NT2/D1 (cell line): ENCODE results near the gene GORASP1.

ENCODE experiments used
- DNase-seq: peaks from one replicate; pipeline ENCODE4 v3.0.0-alpha.2; 2011; ENCODE audit warnings: low read depth, low spot score
- H3K27me3 ChIP-seq: 2 replicates; pipeline ENCODE4 v1.6.0; 2011; ENCODE audit warnings: mild to moderate bottlenecking; ENCODE audit not compliant: insufficient read length, insufficient read depth
- H3K36me3 ChIP-seq: 2 replicates; pipeline ENCODE4 v1.6.1; 2011; ENCODE audit warnings: mild to moderate bottlenecking, low read length, mixed read lengths; ENCODE audit not compliant: insufficient read depth, insufficient read length
- H3K4me1 ChIP-seq: 2 replicates; pipeline ENCODE4 v1.5.1; 2011; ENCODE audit not compliant: insufficient read depth, insufficient read length
- H3K4me3 ChIP-seq: 2 replicates; pipeline ENCODE4 v1.5.1; 2011; ENCODE audit warnings: low read depth; ENCODE audit not compliant: insufficient read length
- H3K9ac ChIP-seq: 2 replicates; pipeline ENCODE4 v1.6.0; 2011; ENCODE audit warnings: low read depth; ENCODE audit not compliant: insufficient read length
- H3K9me3 ChIP-seq: 2 replicates; pipeline ENCODE4 v1.5.1; 2011; ENCODE audit warnings: mild to moderate bottlenecking, low read length; ENCODE audit not compliant: insufficient read depth
- SUZ12 ChIP-seq: IDR thresholded peaks from 2 replicates; pipeline ENCODE4 v1.6.1; 2011; ENCODE audit not compliant: insufficient read length, insufficient read depth; ENCODE audit errors: extremely low read depth
- YY1 ChIP-seq: IDR thresholded peaks from 2 replicates; pipeline ENCODE4 v1.6.1; 2011; ENCODE audit not compliant: insufficient read length, insufficient read depth
- ZNF274 ChIP-seq: IDR thresholded peaks from 2 replicates; pipeline ENCODE4 v1.6.1; 2011; ENCODE audit warnings: mild to moderate bottlenecking, low read depth, low read length

Gene GORASP1

DNA sequence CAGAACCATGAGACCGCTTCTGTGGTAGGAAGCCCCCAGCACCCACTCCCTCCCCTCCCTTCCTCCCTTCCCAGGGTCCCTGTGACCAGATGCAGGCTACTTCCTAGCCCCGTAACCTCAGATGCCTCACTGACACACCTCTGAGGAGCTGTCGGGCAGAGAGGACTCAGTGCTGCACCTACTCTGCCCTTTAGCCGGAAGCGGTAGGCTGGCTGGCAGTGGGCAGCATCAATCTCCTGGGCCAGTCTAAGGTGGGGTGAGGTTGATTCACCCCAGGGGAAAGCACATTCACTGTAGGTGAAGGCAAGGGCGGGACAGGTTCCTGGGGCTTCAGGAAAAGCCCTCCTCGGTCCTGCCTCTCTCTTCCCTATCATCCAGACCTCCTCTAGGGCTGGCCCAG, 26.9 kb upstream of the GORASP1 start:
- Histone ChIP-seq H3K36me3 (peaks cover under 1% of the 10 kb centered on the region), H3K9me3 (no peaks in the 10 kb centered on the region), H3K9ac (no peak overlapping the region), H3K27me3 (no peaks in the 10 kb centered on the region), H3K4me3 (no peak overlapping the region), H3K4me1 (no peaks in the 10 kb centered on the region)
- TF ChIP-seq YY1 = no peak
- no peak for TF ChIP-seq ZNF274
- no peak for TF ChIP-seq SUZ12
- DNase-seq = no peak

DNA sequence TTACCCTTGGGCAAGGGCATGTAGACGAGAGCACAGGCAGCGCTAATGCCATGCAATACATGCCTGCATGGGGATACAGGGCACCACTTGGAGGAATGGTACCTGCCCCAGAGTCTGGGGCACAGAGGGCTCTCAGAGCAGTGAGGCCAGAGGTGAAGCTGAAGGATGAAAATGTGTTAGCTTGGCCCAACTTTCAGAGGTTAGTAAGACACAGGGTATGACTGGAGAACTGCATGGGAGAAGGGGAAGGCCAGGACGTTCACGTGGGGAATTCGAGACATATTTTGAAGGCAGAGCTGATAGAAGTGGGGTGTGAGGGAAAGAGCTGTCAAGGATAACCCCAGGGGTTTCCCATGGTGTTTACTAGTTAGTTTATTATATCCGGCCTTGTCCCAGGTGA, 26.4 kb upstream of the GORASP1 start:
- Histone ChIP-seq H3K27me3 (no peaks in the 10 kb centered on the region), H3K9me3 (no peaks in the 10 kb centered on the region), H3K4me1 (no peaks in the 10 kb centered on the region), H3K36me3 (no peaks in the 10 kb centered on the region), H3K9ac (no peak overlapping the region), H3K4me3 (no peak overlapping the region)
- no peak for TF ChIP-seq SUZ12
- DNase-seq = no peak

DNA sequence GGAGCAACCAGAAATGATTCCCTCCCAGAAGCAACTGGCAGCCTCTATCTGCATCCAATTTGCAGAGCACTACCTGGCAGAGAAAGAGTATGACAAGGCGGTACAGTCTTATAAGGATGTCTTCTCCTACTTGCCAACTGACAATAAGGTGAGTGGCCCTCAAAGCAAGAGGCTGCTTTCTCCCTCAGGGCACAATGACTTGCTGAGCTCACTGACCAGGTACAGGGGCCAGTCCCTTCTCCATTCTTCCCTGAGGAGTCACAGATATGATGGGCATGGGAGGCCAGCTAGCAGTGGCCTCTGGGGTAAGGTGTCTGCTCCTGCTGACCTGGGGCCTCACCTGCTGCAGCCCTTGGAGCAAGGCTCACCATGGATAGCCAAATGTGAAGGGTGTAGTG, 25.7 kb upstream of the GORASP1 start:
- Histone ChIP-seq H3K27me3 (no peaks in the 10 kb centered on the region), H3K9me3 (no peaks in the 10 kb centered on the region), H3K9ac (no peak overlapping the region), H3K4me1 (no peaks in the 10 kb centered on the region), H3K36me3 (no peaks in the 10 kb centered on the region), H3K4me3 (no peak overlapping the region)
- DNase-seq = no peak
- TF ChIP-seq ZNF274 = no peak
- TF ChIP-seq YY1 = no peak
- no peak for TF ChIP-seq SUZ12

DNA sequence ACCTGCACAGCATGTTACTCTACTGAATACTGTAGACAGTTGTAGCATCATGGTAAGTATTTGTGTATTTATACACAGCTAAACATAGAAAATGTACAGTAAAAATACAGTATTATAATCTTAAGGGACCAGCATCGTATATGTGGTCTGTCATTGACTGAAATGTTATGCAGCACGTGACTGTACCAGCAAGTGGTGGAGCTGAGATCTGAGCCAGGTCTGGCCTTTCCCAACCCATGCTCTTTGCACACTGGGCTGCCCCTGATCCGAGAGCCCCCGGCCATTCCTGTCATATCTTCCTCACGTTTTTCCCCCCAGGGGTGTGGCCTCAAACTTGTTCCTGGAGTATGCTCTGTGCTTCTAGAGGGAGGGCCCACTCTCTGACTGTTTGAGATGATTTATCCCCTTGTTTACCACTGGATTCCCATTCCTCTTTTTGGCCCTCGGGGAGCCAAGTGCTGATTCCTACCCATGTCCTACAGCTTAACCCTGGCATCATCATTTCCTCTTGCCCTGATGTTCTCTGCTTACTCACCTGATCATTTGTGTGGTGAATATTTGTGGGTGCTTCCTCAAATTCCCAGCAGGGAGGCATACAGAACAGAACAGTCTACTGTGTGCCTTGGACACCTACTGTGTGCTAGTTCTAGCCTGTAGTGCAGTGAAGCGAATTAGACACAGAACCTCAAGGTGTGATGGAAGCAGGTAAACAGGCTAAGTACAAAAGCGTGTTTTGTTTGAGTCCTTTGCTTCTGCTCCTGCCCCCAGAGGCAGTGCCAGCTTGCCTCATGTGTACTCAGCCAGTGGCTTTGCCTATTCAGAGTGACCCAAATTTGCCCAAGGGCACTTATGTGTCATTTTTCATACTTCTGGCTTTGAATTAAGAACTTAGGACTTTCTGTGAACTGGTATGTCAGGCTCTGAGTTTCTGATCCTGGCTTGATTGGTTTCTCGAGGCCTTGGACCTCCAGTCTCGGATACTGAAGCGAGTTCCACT, 25.0 kb upstream of the GORASP1 start:
- no peaks in the 10 kb centered on the region for H3K9me3 ChIP-seq
- DNase-seq = no peak
- H3K27me3 ChIP-seq = no peaks in the 10 kb centered on the region
- H3K4me1 ChIP-seq = no peaks in the 10 kb centered on the region
- H3K36me3 ChIP-seq = no peaks in the 10 kb centered on the region
- no peak overlapping the region for H3K9ac ChIP-seq
- H3K4me3 ChIP-seq = no peak overlapping the region
- TF ChIP-seq ZNF274 (no peak), SUZ12 (no peak), YY1 (no peak)

DNA sequence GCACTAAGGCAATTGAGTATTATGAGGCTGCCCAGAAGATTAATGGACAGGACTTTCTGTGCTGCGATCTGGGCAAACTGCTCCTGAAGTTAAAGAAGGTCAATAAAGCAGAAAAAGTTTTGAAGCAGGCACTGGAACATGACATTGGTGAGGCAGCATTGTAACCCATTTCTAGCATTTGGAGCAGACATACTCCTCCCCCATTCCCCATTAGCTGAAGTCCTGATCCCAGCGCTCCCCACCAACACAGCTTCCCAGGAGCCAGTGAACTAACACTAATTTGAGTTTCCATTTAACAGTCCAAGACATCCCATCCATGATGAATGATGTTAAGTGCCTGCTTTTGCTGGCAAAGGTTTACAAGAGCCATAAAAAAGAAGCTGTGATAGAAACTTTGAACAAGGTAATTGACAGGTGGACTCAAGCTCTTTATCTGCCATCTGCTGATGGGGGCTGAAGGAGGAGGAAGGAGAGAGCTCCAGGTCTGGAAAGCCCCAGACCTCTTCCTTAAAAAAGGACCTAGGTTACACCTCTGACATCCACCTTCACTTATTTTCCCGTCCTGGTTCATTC, 23.4 kb upstream of the GORASP1 start:
- no peak for DNase-seq
- no peak for TF ChIP-seq YY1
- no peak for TF ChIP-seq ZNF274
- no peak for TF ChIP-seq SUZ12
- Histone ChIP-seq H3K4me1 (peaks cover 2% of the 10 kb centered on the region), H3K36me3 (no peaks in the 10 kb centered on the region), H3K4me3 (no peak overlapping the region), H3K9ac (no peak overlapping the region), H3K9me3 (no peaks in the 10 kb centered on the region), H3K27me3 (no peaks in the 10 kb centered on the region)

DNA sequence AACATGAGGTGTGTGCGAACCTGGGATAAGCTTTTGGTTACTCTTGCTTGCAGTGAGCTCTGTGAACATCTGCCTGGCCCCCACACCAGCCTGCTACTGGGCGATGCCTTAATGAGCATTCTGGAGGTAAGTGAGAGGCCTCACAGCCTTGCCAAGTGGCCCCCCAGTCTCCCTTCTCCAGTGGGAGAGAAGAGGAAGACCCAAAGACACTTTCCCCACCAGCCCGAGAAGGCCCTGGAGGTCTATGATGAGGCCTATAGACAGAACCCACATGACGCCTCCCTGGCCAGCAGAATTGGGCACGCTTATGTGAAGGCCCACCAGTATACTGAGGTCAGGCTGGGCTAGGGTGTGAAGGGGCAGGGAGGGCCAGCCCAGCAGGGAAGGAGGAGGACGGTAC, 22.6 kb upstream of the GORASP1 start:
- Histone ChIP-seq H3K9ac (no peak overlapping the region), H3K4me1 (peaks cover 2% of the 10 kb centered on the region), H3K9me3 (no peaks in the 10 kb centered on the region), H3K27me3 (no peaks in the 10 kb centered on the region), H3K36me3 (no peaks in the 10 kb centered on the region), H3K4me3 (no peak overlapping the region)
- no peak for DNase-seq
- TF ChIP-seq SUZ12 (no peak), ZNF274 (no peak), YY1 (no peak)

DNA sequence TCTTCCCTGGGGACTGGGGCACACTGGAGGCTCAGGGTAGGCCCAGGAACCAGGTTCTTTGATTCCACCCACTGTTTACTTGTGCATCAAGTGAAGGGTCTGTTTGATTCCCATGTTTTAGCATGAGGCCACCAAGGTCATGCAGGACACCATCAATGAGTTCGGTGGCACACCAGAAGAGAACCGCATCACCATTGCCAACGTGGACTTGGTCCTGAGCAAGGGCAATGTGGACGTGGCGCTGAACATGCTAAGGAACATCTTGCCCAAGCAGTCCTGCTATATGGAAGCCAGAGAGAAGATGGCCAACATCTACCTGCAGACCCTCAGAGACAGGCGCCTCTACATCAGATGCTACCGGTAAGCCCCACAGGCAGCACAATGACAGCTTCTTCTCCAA, 21.5 kb upstream of the GORASP1 start:
- Histone ChIP-seq H3K36me3 (no peaks in the 10 kb centered on the region), H3K9ac (no peak overlapping the region), H3K4me3 (no peak overlapping the region), H3K27me3 (no peaks in the 10 kb centered on the region), H3K9me3 (no peaks in the 10 kb centered on the region), H3K4me1 (peaks cover 2% of the 10 kb centered on the region)
- DNase-seq = no peak
- TF ChIP-seq SUZ12 (no peak), YY1 (no peak), ZNF274 (no peak)
